Activated CD8-positive, alpha-beta memory T cell treated with anti-CD3 and anti-CD28 coated beads, Interleukin-2, amount 10 ng/mL, durations not matched to agents 7 days and 5 days (primary cell): ENCODE results near the gene GPX7. TPM values are rescaled to one million over a fixed set of nuclear protein-coding genes. Genes with fewer than 3 reads are reported as not detected.

Experiments
- ATAC-seq: fragments of 150-1000 bp; cut with Tn5 transposase; one replicate; pipeline ENCODE4 v1.10.0; 2021; ENCODE audit warnings: moderate library complexity
- CTCF ChIA-PET: fragments of 350-600 bp; sonication (Branson Sonifier 250); formaldehyde crosslinking; loops from one replicate; lab custom pipeline; 2021; ENCODE audit warnings: antibody characterized with exemption; lab: Charles Lee
- DNase-seq: peaks from one replicate; pipeline ENCODE4 v3.0.0-alpha.2; 2020
- H3K27ac Mint-ChIP-seq: one replicate; pipeline ENCODE4 v1.8.0; 2021; ENCODE audit warnings: mild to moderate bottlenecking, mixed read lengths
- H3K27me3 Mint-ChIP-seq: one replicate; pipeline ENCODE4 v1.8.0; 2021; ENCODE audit warnings: mixed read lengths
- H3K36me3 Mint-ChIP-seq: one replicate; pipeline ENCODE4 v1.8.0; 2021; ENCODE audit warnings: mild to moderate bottlenecking, mixed read lengths
- H3K4me1 Mint-ChIP-seq: one replicate; pipeline ENCODE4 v1.8.0; 2021; ENCODE audit warnings: mixed read lengths
- H3K4me3 Mint-ChIP-seq: one replicate; pipeline ENCODE4 v1.8.0; 2021; ENCODE audit warnings: mild to moderate bottlenecking, moderate library complexity, mixed read lengths
- H3K9me3 Mint-ChIP-seq: one replicate; pipeline ENCODE4 v1.8.0; 2022; ENCODE audit warnings: low read depth, mixed read lengths
- total RNA-seq, 2 experiments: library from RNA; stranded (reverse); gene quantifications; one replicate each; pipeline ENCODE4 v1.2.3, GENCODE V29; 2021

Gene GPX7
- total RNA-seq, 2 experiments from 2014 or later = 14.4 to 15.3 TPM

GRCh38 chr1:52637946-52638345 is 35.8 kb downstream of the GPX7 start:
- H3K4me3 Mint-ChIP-seq = no peak overlapping the region
- no peaks in the 10 kb centered on the region for H3K27me3 Mint-ChIP-seq
- H3K36me3 Mint-ChIP-seq = peaks cover 9% of the 10 kb centered on the region
- ATAC-seq (no peak), DNase-seq (no peak)
- H3K4me1 Mint-ChIP-seq = peaks cover 60% of the 10 kb centered on the region
- no peaks in the 10 kb centered on the region for H3K9me3 Mint-ChIP-seq
- CTCF ChIA-PET = interaction anchor here (0.7 to 1.6 kb wide), 5 partner anchors 11 to 86 kb away, joined by 3 to 4 read pairs (median 3); no protein-coding TSS in a partner anchor
- H3K27ac Mint-ChIP-seq = peak overlapping the region; percentile 96

DNA sequence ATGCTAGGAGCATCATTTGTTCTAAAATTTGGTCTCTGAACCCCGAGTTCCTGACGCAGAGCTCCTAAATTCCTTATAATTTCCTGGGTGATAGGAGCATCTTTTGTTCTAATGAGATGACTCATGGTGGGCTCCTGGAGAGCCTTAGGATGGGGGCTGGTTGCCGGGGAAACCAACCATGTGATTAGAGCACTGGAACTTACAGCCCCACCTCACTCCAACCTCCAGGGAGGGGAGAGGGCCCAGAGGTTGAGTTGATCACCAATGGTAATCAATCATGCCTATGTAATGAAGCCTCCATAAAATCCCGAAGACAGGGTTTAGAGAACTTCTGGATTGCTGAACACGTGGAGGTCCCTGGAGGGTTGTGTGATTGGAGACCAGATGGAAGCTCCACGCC is 38.5 kb downstream of the GPX7 start:
- Mint-ChIP-seq H3K36me3 (peaks cover 12% of the 10 kb centered on the region), H3K4me3 (no peak overlapping the region), H3K9me3 (no peaks in the 10 kb centered on the region), H3K4me1 (peaks cover 37% of the 10 kb centered on the region), H3K27me3 (no peaks in the 10 kb centered on the region), H3K27ac (no peak overlapping the region)
- DNase-seq = no peak
- no peak for ATAC-seq
- CTCF ChIA-PET = no interaction called here

DNA sequence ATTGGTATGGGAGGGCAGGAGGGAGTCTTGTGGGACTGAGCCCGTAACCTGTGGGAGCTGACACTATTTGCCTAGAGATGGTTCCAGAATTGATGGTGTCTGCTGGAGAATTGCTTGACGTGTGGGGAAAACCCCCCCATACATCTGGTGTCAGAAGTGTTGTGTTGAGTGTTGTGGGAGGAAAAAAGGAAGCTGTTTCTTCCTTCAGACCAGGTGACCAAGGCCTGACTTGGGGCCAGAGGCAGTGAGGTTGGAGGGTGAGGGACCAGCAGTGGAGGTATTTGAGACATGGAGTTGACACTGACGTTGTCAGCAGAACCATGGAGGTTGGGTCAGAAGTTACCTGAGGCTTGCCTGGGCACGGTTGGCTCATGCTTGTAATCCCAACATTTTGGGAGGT is 39.1 kb downstream of the GPX7 start:
- Mint-ChIP-seq H3K27me3 (no peaks in the 10 kb centered on the region), H3K27ac (peak overlapping the region; percentile 8), H3K4me1 (peaks cover 34% of the 10 kb centered on the region), H3K9me3 (no peaks in the 10 kb centered on the region), H3K36me3 (peaks cover 12% of the 10 kb centered on the region), H3K4me3 (no peak overlapping the region)
- ATAC-seq (no peak), DNase-seq (no peak)
- CTCF ChIA-PET = interaction anchor here (0.9 kb wide), 1 partner anchor 18 kb away, joined by 3 read pairs; no protein-coding TSS in a partner anchor

DNA sequence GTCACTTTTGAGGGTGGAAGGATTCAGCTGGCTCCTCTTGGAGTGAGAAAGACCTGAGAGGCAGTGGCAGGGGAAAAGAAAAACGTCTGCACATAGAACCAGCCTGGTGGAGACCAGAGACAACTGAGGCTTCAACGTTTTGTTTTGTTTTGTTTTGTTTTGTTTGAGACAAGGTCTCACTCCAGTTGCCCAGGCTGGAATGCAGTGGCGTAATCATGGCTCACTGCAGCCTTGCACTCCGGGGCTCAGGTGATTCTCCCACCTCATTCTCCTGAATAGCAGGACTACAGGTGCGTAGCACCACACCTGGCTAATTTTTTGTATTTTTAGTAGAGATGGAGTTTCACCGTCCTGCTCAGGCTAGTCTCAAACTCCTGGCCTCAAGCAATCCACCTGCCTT is 43.1 kb downstream of the GPX7 start:
- DNase-seq (no peak), ATAC-seq (no peak)
- Mint-ChIP-seq H3K9me3 (no peaks in the 10 kb centered on the region), H3K27ac (no peak overlapping the region), H3K4me1 (peaks cover 6% of the 10 kb centered on the region), H3K27me3 (no peaks in the 10 kb centered on the region), H3K36me3 (peaks cover 6% of the 10 kb centered on the region), H3K4me3 (no peak overlapping the region)
- CTCF ChIA-PET = interaction anchor here (1.1 kb wide), 1 partner anchor 9 kb away, joined by 6 read pairs; no protein-coding TSS in a partner anchor

- H3K27ac Mint-ChIP-seq = no peak overlapping the region
- DNase-seq (no peak), ATAC-seq (no peak)
- H3K36me3 Mint-ChIP-seq = peaks cover 4% of the 10 kb centered on the region
- H3K9me3 Mint-ChIP-seq = no peaks in the 10 kb centered on the region
- CTCF ChIA-PET = no interaction called here
- H3K27me3 Mint-ChIP-seq = no peaks in the 10 kb centered on the region
- no peaks in the 10 kb centered on the region for H3K4me1 Mint-ChIP-seq
- H3K4me3 Mint-ChIP-seq = no peak overlapping the region
These were observed 49.7 kb downstream of the GPX7 start for GRCh38 chr1:52651904-52652303.

- Mint-ChIP-seq H3K27ac (no peak overlapping the region), H3K4me3 (no peak overlapping the region), H3K36me3 (peaks cover 4% of the 10 kb centered on the region), H3K9me3 (no peaks in the 10 kb centered on the region), H3K27me3 (no peaks in the 10 kb centered on the region), H3K4me1 (no peaks in the 10 kb centered on the region)
- DNase-seq (no peak), ATAC-seq (no peak)
- CTCF ChIA-PET = interaction anchor here (0.6 to 1.3 kb wide), 2 partner anchors 15 to 178 kb away, joined by 3 read pairs; no protein-coding TSS in a partner anchor
These were observed 51.2 kb downstream of the GPX7 start for GRCh38 chr1:52653207-52653849.

- H3K27me3 Mint-ChIP-seq = no peaks in the 10 kb centered on the region
- CTCF ChIA-PET = interaction anchor here (1.3 kb wide), 1 partner anchor 16 kb away, joined by 3 read pairs; no protein-coding TSS in a partner anchor
- DNase-seq (no peak), ATAC-seq (no peak)
- peaks cover 6% of the 10 kb centered on the region for H3K4me1 Mint-ChIP-seq
- peaks cover 4% of the 10 kb centered on the region for H3K36me3 Mint-ChIP-seq
- no peaks in the 10 kb centered on the region for H3K9me3 Mint-ChIP-seq
- no peak overlapping the region for H3K27ac Mint-ChIP-seq
- H3K4me3 Mint-ChIP-seq = no peak overlapping the region
These were observed 51.9 kb downstream of the GPX7 start for GRCh38 chr1:52654063-52654462.

DNA sequence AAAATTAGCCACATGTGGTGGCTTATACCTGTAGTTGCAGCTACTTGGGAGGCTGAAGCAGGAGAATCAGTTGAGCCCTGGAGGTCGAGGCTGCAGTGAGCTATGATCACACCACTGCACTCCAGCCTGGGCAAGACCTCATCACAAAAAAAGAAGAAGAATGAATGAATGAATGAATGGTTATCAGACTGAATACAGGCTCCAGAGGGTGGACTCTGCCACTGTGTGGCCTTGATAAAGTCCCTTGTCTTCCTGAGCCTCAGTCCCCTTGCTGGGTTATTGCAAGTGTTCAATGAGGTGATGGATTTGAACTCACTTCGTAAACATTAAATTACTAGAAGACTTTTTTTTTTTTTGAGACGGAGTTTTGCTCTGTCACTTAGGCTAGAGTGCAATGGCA is 55.5 kb downstream of the GPX7 start:
- peaks cover 15% of the 10 kb centered on the region for H3K4me1 Mint-ChIP-seq
- no peak for DNase-seq
- ATAC-seq = no peak
- H3K36me3 Mint-ChIP-seq = peaks cover 4% of the 10 kb centered on the region
- H3K9me3 Mint-ChIP-seq = no peaks in the 10 kb centered on the region
- no peaks in the 10 kb centered on the region for H3K27me3 Mint-ChIP-seq
- no peak overlapping the region for H3K4me3 Mint-ChIP-seq
- no peak overlapping the region for H3K27ac Mint-ChIP-seq
- CTCF ChIA-PET = no interaction called here

Other genes with a start within 250 kb of the GPX7 start
- 10 to 100 TPM; 49.9 to 53.3 TPM for gene CC2D1B, start 236.2 kb upstream of the GPX7 start, total RNA-seq
- 10 to 100 TPM; 40.5 to 42.2 TPM for gene ORC1, start 197.9 kb upstream of the GPX7 start, total RNA-seq
- 10 to 100 TPM; 87.0 to 97.4 TPM for gene PRPF38A, start 197.8 kb upstream of the GPX7 start, total RNA-seq
- gene TUT4, start 49.3 kb upstream of the GPX7 start, total RNA-seq = 10 to 100 TPM; 60.4 to 76.5 TPM
- 10 to 100 TPM in 1 of 2 experiments, 1 to 10 TPM in 1; 5.7 to 11.0 TPM for gene SHISAL2A, start 30.8 kb downstream of the GPX7 start, total RNA-seq
- gene COA7, start 96.0 kb downstream of the GPX7 start, total RNA-seq = 10 to 100 TPM; 16.1 to 26.3 TPM
- 1 to 10 TPM; 7.5 to 9.8 TPM for gene ZYG11B, start 124.1 kb downstream of the GPX7 start, total RNA-seq
- under 1 TPM; 0.23 to 0.35 TPM for gene ZYG11A, start 240.4 kb downstream of the GPX7 start, total RNA-seq